Embryonic facial prominence (tissue), 1 donor: Measurements from ENCODE around the gene PYGM.

Experiments
- DNase-seq: peaks from one replicate; pipeline ENCODE4 v3.0.0-alpha.2; 2016; ENCODE audit errors: extremely low spot score

PYGM gene

DNA sequence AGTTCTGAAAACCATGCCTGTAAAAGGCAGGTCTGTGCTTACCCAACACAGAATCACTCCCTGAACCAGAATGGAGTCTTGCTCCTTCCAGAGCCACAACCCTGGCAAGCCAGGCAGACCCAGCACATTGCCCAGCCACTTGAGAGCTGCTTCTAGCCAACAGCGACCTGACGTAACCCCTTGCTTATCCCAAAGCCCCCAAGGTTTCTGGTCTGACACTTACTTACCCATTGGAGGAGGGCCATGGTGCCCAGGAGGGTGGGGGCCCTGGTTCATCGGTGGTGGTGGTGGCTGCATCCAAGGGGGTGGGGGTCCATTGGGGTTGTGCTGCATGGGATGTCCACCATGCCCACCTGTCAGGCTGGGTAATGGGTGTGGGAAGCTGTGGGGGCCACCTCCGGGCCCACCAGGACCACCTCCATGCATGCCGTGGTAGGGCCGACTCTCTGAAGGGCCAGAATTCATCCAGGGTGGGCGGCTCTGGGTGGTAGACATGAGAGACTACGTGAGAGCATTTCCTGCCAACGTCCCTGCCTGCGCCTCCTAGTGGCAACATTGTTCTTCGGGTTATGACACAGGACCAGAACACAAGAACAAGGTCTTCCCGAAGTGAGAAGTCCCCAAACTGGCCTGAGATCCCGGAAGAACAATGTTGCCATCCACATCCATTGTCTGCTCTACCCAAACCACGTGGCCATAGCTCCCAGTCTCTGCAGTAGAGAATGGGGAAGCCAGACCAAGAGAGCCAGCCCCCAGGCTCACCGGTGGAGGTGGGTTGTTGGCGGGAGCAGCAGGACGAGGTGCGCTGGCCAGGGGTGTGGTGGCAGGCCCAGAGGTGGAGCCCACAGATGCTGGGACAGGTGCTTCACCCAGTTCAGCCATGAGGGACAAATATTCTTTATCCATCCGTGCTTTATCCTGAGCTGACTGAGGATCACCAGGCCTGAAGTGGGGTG lies 7.8 kb upstream of the PYGM start:
- no peak for DNase-seq

- no peak for DNase-seq
Observed at GRCh38 chr11:64766881-64767280, 7.1 kb upstream of the PYGM start.

DNA sequence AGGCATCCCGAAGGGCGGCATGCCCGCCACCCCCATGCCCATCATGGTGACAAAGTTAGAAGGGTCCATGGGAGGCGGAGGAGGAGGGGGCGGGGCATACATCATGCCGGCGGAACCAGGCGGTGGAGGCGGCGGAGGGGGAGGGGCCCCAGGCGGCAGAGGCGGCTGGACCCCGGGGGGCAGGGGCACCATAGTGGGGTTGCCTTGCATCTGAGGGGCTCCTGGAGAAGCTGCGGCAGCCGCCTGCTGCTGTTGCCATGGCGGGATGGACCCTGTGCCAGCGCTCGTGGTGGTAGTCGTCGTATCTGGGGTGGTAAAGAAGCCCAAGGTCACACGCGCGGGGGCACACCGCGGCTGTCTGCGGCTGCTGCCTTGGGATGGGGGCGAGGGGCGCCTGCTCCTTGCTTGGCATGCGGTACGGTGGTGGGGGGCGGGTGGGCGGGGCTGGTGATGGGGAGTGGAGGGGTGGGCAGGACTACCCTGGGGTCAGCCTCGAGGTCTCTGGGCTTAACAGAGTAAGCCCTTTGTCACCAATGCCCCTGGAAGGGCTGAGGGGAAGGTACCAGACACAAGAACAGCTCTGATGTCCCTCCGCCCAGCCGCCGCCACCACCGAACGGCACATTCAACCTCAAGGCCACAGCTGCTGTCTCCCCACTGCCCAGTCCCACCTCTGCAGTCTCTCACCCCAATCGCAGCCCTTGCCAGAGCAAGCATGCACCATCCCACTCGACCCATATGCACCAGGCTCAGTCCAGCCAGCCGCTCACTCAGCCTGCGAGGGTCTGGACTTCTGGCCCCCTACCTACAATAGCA lies 6.3 kb upstream of the PYGM start:
- no peak for DNase-seq

- no peak for DNase-seq
Observed at GRCh38 chr11:64765291-64765850, 5.6 kb upstream of the PYGM start.

- DNase-seq = no peak
Observed at GRCh38 chr11:64764753-64765152, 5.0 kb upstream of the PYGM start.

DNA sequence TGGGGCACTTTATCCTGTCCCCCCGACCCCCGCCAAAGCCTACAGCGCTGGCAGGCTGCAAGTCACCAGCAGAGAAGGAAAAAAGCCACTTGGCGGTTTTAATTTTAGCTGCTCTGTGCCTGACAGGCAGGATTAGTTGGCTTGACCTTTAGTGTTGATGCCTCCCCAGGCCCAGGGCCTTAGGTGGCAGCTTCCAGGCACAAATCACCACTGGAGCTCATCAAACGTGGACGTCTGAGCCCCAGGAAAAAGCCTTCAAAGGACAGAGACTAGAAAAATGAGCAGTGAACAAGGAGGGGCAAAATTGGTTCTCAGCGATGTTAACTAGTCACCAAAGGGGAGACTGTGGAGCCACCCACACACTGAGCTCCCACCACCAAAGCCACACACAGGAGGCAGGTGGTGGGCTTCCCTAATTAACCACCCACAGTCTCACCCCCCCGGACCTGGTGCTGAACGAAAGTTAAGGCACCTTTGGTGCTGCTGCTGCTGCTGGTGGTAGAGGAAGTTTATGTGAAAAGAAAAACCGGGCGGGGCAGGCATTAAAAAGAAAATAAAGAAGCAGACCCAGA lies 4.4 kb upstream of the PYGM start:
- DNase-seq = no peak

- DNase-seq = no peak
Observed at GRCh38 chr11:64763526-64764039, 3.8 kb upstream of the PYGM start.

DNA sequence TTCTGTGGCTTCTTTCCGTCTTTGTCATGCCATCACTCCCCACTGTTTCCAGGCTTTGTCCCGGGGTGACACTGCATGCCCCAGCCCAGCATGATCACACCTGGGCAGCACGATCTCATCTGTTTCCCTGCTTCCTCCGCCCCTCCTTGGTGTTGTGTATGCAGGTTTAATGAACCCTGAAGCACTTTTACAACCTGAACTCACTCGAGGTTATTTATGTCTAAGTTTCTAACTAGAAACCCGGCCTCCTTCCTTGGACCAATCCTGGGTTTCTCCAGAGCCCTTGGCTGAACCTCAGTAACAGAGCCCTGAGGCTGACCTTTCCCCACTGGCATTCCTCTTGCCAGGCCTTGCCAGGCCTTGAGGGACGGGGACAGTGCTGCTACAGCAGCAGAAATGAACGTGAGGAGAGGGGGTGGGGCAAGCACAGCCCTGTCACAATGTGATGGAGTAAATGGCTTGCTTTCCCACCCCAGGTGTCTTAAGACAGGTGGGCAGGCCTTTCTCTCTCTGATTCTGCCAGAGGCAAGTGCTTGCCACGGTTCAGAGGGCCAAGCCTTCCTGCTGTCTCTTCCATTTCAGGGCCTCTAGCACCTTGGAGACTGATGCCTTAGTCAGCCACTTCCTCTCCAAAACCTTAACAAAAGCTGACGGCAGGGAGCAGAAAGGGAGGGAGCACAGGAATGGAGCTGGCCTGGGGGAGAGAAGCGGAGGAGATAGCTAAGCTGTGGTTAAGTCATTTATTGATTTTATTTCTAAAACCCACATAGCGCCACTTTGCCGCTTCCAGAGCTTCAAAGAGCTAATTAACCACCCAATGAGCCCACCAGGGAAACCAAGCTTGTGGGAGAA lies 3.1 kb upstream of the PYGM start:
- DNase-seq = no peak

DNA sequence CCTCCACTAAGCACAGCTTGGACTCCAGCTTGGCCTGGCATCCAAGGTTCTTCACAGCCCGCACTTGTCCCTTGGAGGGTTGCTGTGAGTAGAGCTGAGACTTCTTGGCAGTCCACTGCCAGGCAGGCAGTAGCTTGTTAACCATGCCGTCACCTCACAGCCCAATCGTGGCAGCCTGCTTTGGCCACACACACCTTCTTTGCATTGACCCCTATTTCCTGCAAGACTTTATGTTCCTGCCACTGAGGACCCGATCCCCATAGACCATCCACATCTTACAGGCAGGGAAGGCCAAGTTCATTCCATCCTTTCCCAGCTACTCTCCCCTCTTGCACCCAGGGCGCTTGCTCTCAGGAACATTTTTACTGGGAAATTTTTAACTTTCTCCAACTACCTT lies 2.5 kb upstream of the PYGM start:
- no peak for DNase-seq

GRCh38 chr11:64760759-64761420 lies 1.1 kb upstream of the PYGM start:
- DNase-seq = no peak

GRCh38 chr11:64759131-64759721 lies 548 bp downstream of the PYGM start:
- no peak for DNase-seq

- no peak for DNase-seq
Observed at GRCh38 chr11:64758330-64759079, 1.3 kb downstream of the PYGM start.

- DNase-seq = no peak
Observed at GRCh38 chr11:64757549-64758329, 2.0 kb downstream of the PYGM start.

- DNase-seq = no peak
Observed at GRCh38 chr11:64755681-64756361, 4.0 kb downstream of the PYGM start.

DNA sequence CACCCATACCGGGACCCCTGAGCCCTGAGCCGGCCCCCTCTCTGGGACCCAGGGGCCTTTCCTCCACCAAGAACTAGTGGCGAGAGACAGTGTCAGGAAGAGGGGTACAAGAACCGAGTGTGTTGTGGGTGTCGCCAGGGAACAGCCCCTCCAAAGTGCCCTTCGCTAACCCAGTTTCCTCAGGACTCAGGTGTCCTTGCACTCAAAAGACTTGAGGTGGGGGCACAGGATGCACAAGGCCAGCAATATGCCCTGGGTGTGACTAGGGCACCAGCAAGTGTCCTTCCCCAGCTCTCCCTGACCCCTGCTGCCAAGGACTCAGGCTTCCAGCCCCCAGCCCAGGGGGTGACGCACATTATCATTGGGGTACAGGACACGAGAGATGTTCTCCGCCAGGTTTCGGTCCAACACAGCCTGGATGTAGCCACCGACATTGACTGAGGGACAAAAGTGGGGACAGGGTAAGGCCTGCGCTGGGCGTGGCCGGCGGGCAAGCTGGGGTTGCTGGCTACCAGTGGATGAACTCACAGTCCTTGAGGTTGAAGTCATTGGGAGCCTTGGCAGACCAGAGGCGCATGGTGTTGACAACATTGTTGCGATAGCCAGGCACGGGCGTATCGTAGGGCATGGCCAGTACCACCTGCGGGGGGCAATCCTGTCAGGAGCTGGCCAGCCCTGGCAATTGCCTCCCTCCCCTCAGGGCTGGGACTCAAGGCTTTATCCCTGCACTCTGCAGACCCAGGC lies 4.7 kb downstream of the PYGM start:
- DNase-seq = no peak

DNA sequence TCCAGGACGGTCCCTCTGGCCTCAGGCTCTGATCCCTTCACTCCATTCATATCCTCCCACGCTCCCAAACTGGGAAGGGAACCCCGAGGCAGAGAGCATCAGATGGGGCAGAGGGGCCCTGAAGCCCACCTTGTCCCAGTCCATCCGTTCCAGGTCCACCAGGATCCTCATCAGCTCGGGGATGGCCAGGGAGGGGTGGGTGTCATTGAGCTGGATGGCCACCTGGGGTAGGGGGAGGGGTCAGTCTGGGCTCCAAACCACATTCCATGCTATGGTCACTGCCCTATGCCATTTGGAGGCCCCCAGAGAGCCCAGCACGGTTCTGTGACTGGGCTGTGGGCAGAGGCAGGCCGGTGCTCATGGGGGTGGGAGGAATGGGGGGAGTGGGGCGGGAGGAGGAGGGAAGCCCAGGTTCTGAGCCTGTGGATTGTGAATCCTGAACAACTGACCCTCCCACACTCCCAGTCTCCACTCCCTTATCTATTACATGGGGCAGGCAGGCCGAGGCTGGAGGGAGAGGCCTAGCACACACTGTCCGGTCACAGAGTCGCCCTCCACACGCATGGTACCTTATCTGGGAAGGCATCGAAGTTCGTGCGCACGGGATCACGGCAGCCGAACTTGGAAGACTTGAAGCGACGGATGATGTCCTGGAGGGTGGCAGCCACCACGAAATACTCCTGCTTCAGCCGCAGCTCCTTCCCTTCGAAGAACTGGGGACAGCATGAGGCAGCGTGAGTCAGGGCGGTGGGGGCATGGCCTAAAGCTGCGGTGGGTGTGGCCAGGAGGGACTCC lies 5.5 kb downstream of the PYGM start:
- DNase-seq = no peak
